K562 (cell line): ENCODE data around the gene DGCR2. TPM values are rescaled to one million over a fixed set of nuclear protein-coding genes. Genes with fewer than 3 reads are reported as not detected.
A peak's percentile ranks its signal among the peaks of the same experiment; 100 is the strongest.

ENCODE experiments used
- ATAC-seq: fragments of 200-7000 bp; cut with Tn5 transposase; 3 replicates; pipeline ENCODE4 v1.9.1; 2020; ENCODE audit warnings: moderate library complexity
- BruUV-seq: library from RNA; stranded (reverse); fragments of 400-500 nt; replicated peaks from 2 replicates; lab custom pipeline; 2021; lab: Mats Ljungman, UMichigan
- CTCF ChIA-PET: fragments of 300-600 bp; formaldehyde crosslinking; extraction: SDS; loops from one replicate; lab custom pipeline; 2021; ENCODE audit warnings: low intra/inter-chr PET ratio; lab: Yijun Ruan, JAX
- POLR2A ChIA-PET: fragments of 300-600, 350-650 bp; sonication (Branson Sonifier 250); formaldehyde crosslinking; extraction: SDS; loops from one replicate; lab custom pipeline; 2021; ENCODE audit warnings: antibody characterized with exemption, inconsistent platforms; lab: Yijun Ruan, JAX
- DNase-seq, 4 experiments: peaks; one replicate each; pipeline versions ENCODE4 v3.0.0 to v3.0.0-alpha.2; 2011 to 2018; ENCODE audit warnings: low spot score in 3 of 4, mixed read lengths in 3 of 4; ENCODE audit errors: extremely low read depth in 1 of 4
- FAIRE-seq: peaks from 2 replicates; lab custom pipeline; 2011; peaks lifted over from hg19 to GRCh38; lab: Jason Lieb, UNC
- H2AFZ ChIP-seq: 2 replicates; pipeline ENCODE4 v1.6.0; 2011; ENCODE audit warnings: low read depth, low read length, control low read depth, inconsistent platforms
- H3K27ac ChIP-seq: fragments of 200-600 bp; 3 replicates; pipeline ENCODE4 v1.8.0; 2011; ENCODE audit warnings: low read depth, mild to moderate bottlenecking, control low read depth, inconsistent platforms, low read length, moderate library complexity, mixed read lengths; ENCODE audit errors: extremely low read depth
- H3K27me3 ChIP-seq, 2 experiments: fragments of 300-600 bp in 1 of 2; 2 replicates in 1 of 2; 3 replicates in 1 of 2; pipeline versions ENCODE4 v1.6.0 to v1.8.0; 2011; ENCODE audit warnings: inconsistent platforms in 2 of 2, low read length in 2 of 2, mild to moderate bottlenecking in 1 of 2, mixed read lengths in 1 of 2, moderate library complexity in 1 of 2; ENCODE audit not compliant: control insufficient read depth in 2 of 2, insufficient read depth in 2 of 2
- H3K36me3 ChIP-seq: fragments of 300-600 bp; 3 replicates; pipeline ENCODE4 v1.8.0; 2011; ENCODE audit warnings: mild to moderate bottlenecking, low read length, inconsistent platforms; ENCODE audit not compliant: control insufficient read depth, insufficient read depth
- H3K4me1 ChIP-seq, 2 experiments: fragments of 200-600 bp in 1 of 2; replicated peaks in 1 of 2; 2 replicates in 1 of 2; 3 replicates in 1 of 2; pipeline versions ENCODE4 v1.5.1 to v1.8.0; 2011; ENCODE audit warnings: inconsistent platforms in 2 of 2, low read length in 2 of 2, mild to moderate bottlenecking in 1 of 2, mixed read lengths in 1 of 2, moderate library complexity in 1 of 2; ENCODE audit not compliant: control insufficient read depth in 2 of 2, insufficient read depth in 2 of 2
- H3K4me2 ChIP-seq: 2 replicates; pipeline ENCODE4 v1.6.1; 2011; ENCODE audit warnings: low read length, control low read depth, inconsistent platforms, mixed read lengths; ENCODE audit not compliant: insufficient read depth
- H3K4me3 ChIP-seq: fragments of 200-600 bp; sonication (generic), shearing (Covaris generic); 2 replicates; pipeline ENCODE4 v1.5.1; 2016; ENCODE audit warnings: control low read depth, inconsistent platforms
- H3K79me2 ChIP-seq: fragments of 200-600 bp; 3 replicates; pipeline ENCODE4 v1.8.0; 2011; ENCODE audit warnings: low read length, inconsistent platforms; ENCODE audit not compliant: control insufficient read depth, insufficient read depth
- H3K9ac ChIP-seq, 2 experiments: 2 replicates each; pipeline versions ENCODE4 v1.6.0 to v1.6.1; 2011; ENCODE audit warnings: low read depth in 2 of 2, low read length in 2 of 2, control low read depth in 1 of 2, inconsistent platforms in 1 of 2, mild to moderate bottlenecking in 1 of 2, mixed read lengths in 1 of 2; ENCODE audit not compliant: insufficient read depth in 1 of 2
- H3K9me1 ChIP-seq: one replicate; pipeline ENCODE4 v1.6.0; 2011; ENCODE audit warnings: inconsistent platforms, mild to moderate bottlenecking, low read length, moderate library complexity; ENCODE audit not compliant: control insufficient read depth, insufficient read depth
- H3K9me3 ChIP-seq: replicated peaks from 2 replicates; pipeline ENCODE4 v1.5.1; 2011; ENCODE audit warnings: low read depth, low read length, inconsistent platforms; ENCODE audit not compliant: control insufficient read depth, insufficient read depth
- H4K20me1 ChIP-seq: replicated peaks from 2 replicates; pipeline ENCODE4 v1.6.1; 2011; ENCODE audit warnings: low read length, inconsistent platforms, mixed read lengths; ENCODE audit not compliant: control insufficient read depth, insufficient read depth
- ATF1 ChIP-seq, 2 experiments: fragments of 450-650 bp in 1 of 2; IDR thresholded peaks; 2 replicates each; pipeline ENCODE4 v1.6.1; 2016; ENCODE audit warnings: missing compliant biosample characterization in 1 of 2, missing genetic modification characterization in 1 of 2
- ATF7 ChIP-seq: fragments of 450-650 bp; IDR thresholded peaks from 2 replicates; pipeline ENCODE4 v1.7.1; 2014; ENCODE audit warnings: mild to moderate bottlenecking, moderate library complexity
- NCOA2 ChIP-seq, 2 experiments: fragments of 450-650 bp; IDR thresholded peaks; 2 replicates each; pipeline ENCODE4 v1.6.1; 2018; ENCODE audit warnings: mild to moderate bottlenecking in 2 of 2, moderate library complexity in 1 of 2; ENCODE audit not compliant: partially characterized antibody in 2 of 2
- NCOA6 ChIP-seq: fragments of 450-650 bp; IDR thresholded peaks from 2 replicates; pipeline ENCODE4 v1.6.1; 2017; ENCODE audit warnings: mild to moderate bottlenecking
- ZFP36 ChIP-seq: fragments of 150-350 bp; IDR thresholded peaks from 2 replicates; pipeline ENCODE4 v1.6.1; 2018; ENCODE audit warnings: low read length, low read depth; ENCODE audit not compliant: partially characterized antibody
- ZNF146 ChIP-seq: IDR thresholded peaks from one replicate; pipeline ENCODE4 v1.6.1; 2018; ENCODE audit warnings: missing compliant biosample characterization; ENCODE audit not compliant: unreplicated experiment
- ZNF740 ChIP-seq, 3 experiments: fragments of 200-800 bp in 1 of 3; sonication (Bioruptor generic) in 1 of 3; sonication (generic) in 1 of 3; formaldehyde crosslinking in 1 of 3; IDR thresholded peaks; 2 replicates each; pipeline versions ENCODE4 v1.6.1 to v1.8.0; 2016 to 2022; ENCODE audit warnings: mild to moderate bottlenecking in 2 of 3, missing compliant biosample characterization in 2 of 3, missing genetic modification characterization in 2 of 3, missing genetic modification reagents in 1 of 3
- WGBS: fragments of 100-300 bp; shearing (Covaris generic); methylation state at CpG from one replicate; pipeline ENCODE4 v1.1.6; 2016; ENCODE audit warnings: low coverage, mixed read lengths; ENCODE audit not compliant: insufficient coverage; ENCODE audit errors: missing lambda C conversion rate; 5-methylcytosine and 5-hydroxymethylcytosine counted together
- in situ Hi-C: fragments of 300-500 bp; cut with MboI; formaldehyde crosslinking; loops from 4 replicates; pipeline ENCODE4 v1.15.0; 2018; ENCODE audit warnings: inconsistent platforms, mixed read lengths
- intact Hi-C: fragments of 100-400 bp; cut with micrococcal nuclease; formaldehyde crosslinking; loops from 2 replicates; pipeline ENCODE4 v1.14.2; 2022
- polyA plus RNA-seq, 8 experiments: library from polyadenylated mRNA; depleted of rRNA in 4 of 8; stranded (reverse) in 5 of 8; unstranded in 3 of 8; fragments of >200 nt; fragmentation: Nextera tagmentation in 2 of 8; fragmentation: Illumina TruSeq in 1 of 8; extraction: Ambion mirVana in 2 of 8; extraction: Trizol in 1 of 8; gene quantifications; 2 replicates each; pipeline versions ENCODE4 v1.2.1 to v1.2.3, GENCODE V29; 2011 to 2014; ENCODE audit warnings: inconsistent platforms in 1 of 8, missing spikeins in 1 of 8
- total RNA-seq, 7 experiments: library from RNA; depleted of rRNA in 6 of 7; stranded (reverse); fragments of >200 nt in 6 of 7; fragmentation: Illumina TruSeq in 2 of 7; extraction: Trizol in 2 of 7; gene quantifications; 2 replicates each; pipeline versions ENCODE4 v1.2.1 to v1.2.3, GENCODE V29; 2011 to 2021; ENCODE audit warnings: low replicate concordance in 1 of 7

DGCR2 gene
- total and polyA plus RNA-seq, 9 of the 15 experiments (the other 6 are each of a cell fraction or from before 2014, with no cell fraction given): 0.69 to 101 (median 56.4) TPM

- H3K4me3 ChIP-seq: no peak overlapping the region
- H3K4me1 ChIP-seq: peaks cover 0 to 13% of the 10 kb centered on the region in 2 experiments; a peak in 1 of 5 replicates
- no peaks in the 10 kb centered on the region for H3K79me2 ChIP-seq
- H3K9me3 ChIP-seq: no peaks in the 10 kb centered on the region
- in situ Hi-C loops: no loop called here
- WGBS: 87% methylated on average over 3 of the region's 3 CpGs
- TF ChIP-seq ATF7: no peak
- TF ChIP-seq ZNF740 (CRISPR knock-in tag; IDR thresholded peaks at IDR 0.05): no peak
- TF ChIP-seq ZNF740 (tag; IDR thresholded peaks at IDR 0.05): 0 out of 4 replicates have a peak, but pooled peaks of 1 of the 2 experiments have one; percentile 29
- peak; percentile 97 for TF ChIP-seq ZNF146
- H3K36me3 ChIP-seq: peaks cover 77% of the 10 kb centered on the region; the same call in 2 of the 3 replicates
- no peak overlapping the region for H3K9ac ChIP-seq
- peaks cover 6% of the 10 kb centered on the region for H4K20me1 ChIP-seq
- DNase-seq: no peak
- no peaks in the 10 kb centered on the region for H3K27me3 ChIP-seq
- H2AFZ ChIP-seq: no peak overlapping the region
- H3K27ac ChIP-seq: no peak overlapping the region
- no TSS peak for BruUV-seq
- no peak overlapping the region for H3K4me2 ChIP-seq
- POLR2A ChIA-PET: interaction anchor here (0.6 to 1.0 kb wide), 4 partner anchors 10 to 797 kb away, joined by 3 to 5 read pairs (median 4); no protein-coding TSS in a partner anchor
- CTCF ChIA-PET: no interaction called here
- no peak for FAIRE-seq
- peaks cover 2% of the 10 kb centered on the region for H3K9me1 ChIP-seq
- intact Hi-C loops: no loop called here
- ATAC-seq: no peak
Observed at GRCh38 chr22:19069451-19069850, 52.8 kb downstream of the DGCR2 start.

GRCh38 chr22:19068784-19069271 lies 53.4 kb downstream of the DGCR2 start:
- in situ Hi-C loops: no loop called here
- no peak for DNase-seq
- Histone ChIP-seq H3K9me3 (no peaks in the 10 kb centered on the region), H3K27me3 (no peaks in the 10 kb centered on the region), H3K4me3 (no peak overlapping the region), H3K36me3 (peaks cover 83% of the 10 kb centered on the region; the same call in 2 of the 3 replicates), H3K9me1 (peaks cover 2% of the 10 kb centered on the region), H2AFZ (no peak overlapping the region), H3K9ac (peak overlapping the region in 1 of 2 experiments; percentile 31; a peak in 1 of 4 replicates), H3K79me2 (no peaks in the 10 kb centered on the region), H3K4me2 (no peak overlapping the region), H3K4me1 (peaks cover 0 to 14% of the 10 kb centered on the region in 2 experiments; a peak in 1 of 5 replicates), H3K27ac (no peak overlapping the region), H4K20me1 (peaks cover 9% of the 10 kb centered on the region)
- no TSS peak for BruUV-seq
- ATAC-seq: no peak
- FAIRE-seq: no peak
- WGBS: 84% methylated on average over 5 of the region's 5 CpGs
- ChIA-PET POLR2A (no interaction called here), CTCF (no interaction called here)
- intact Hi-C loops: no loop called here
- TF ChIP-seq NCOA2 (IDR thresholded peaks at IDR 0.05; ENCODE audit: partially characterized antibody in 2 of 2) (no peak), ATF1 (CRISPR knock-in tag; IDR thresholded peaks at IDR 0.05) (0 out of 2 replicates have a peak, but pooled peaks have one; percentile 21), ATF1 (tag; IDR thresholded peaks at IDR 0.05) (no peak), ZFP36 (no peak), NCOA6 (no peak)
